ENCODE results near the gene ZNF684. TPM values are rescaled to one million over a fixed set of nuclear protein-coding genes. Genes with fewer than 3 reads are reported as not detected.

Gene ZNF684
- total and polyA plus RNA-seq, 9 of the 15 experiments (the other 6 are each of a cell fraction or from before 2014, with no cell fraction given): 4.8 to 8.8 (median 5.5) TPM

- WGBS (ENCODE audit: insufficient coverage, low coverage, missing lambda C conversion rate): 0% methylated on average over 2 of the region's 2 CpGs
- no peak overlapping the region for H3K9ac ChIP-seq (ENCODE audit: insufficient read depth in 1 of 2, low read depth in 2 of 2, low read length in 2 of 2)
- H3K36me3 ChIP-seq (ENCODE audit: control insufficient read depth, insufficient read depth, low read length): no peaks in the 10 kb centered on the region
- no peaks in the 10 kb centered on the region for H3K9me1 ChIP-seq (ENCODE audit: control insufficient read depth, insufficient read depth, low read length)
- CTCF ChIA-PET (ENCODE audit: low intra/inter-chr PET ratio): no interaction called here
- H3K27me3 ChIP-seq (ENCODE audit: control insufficient read depth in 2 of 2, insufficient read depth in 2 of 2, low read length in 2 of 2): peaks cover 0 to 4% of the 10 kb centered on the region in 2 experiments; a peak in 1 of 5 replicates
- H4K20me1 ChIP-seq (replicated peaks; ENCODE audit: control insufficient read depth, insufficient read depth, low read length): no peaks in the 10 kb centered on the region
- FAIRE-seq: no peak
- no peak for TF ChIP-seq HBP1 (CRISPR knock-in tag; IDR thresholded peaks at IDR 0.05)
- no peak for TF ChIP-seq NFATC3 (IDR thresholded peaks at IDR 0.05)
- TF ChIP-seq CEBPG (CRISPR knock-in tag; IDR thresholded peaks at IDR 0.05): no peak
- 0 out of 4 replicates have a peak, but pooled peaks of 1 of the 2 experiments have one; percentile 24 for TF ChIP-seq CEBPG (tag; conservative IDR thresholded peaks at IDR 0.05 in 1 of 2, IDR thresholded peaks at IDR 0.05 in 1 of 2)
- TF ChIP-seq ZEB2 (IDR thresholded peaks at IDR 0.05): no peak
- no peak for TF ChIP-seq ZFP36 (IDR thresholded peaks at IDR 0.05; ENCODE audit: low read depth, low read length, partially characterized antibody)
- no peak for TF ChIP-seq SUPT5H (IDR thresholded peaks at IDR 0.05)
- DNase-seq (ENCODE audit: extremely low read depth in 1 of 4, low spot score in 3 of 4): no peak
- H3K9me3 ChIP-seq (replicated peaks; ENCODE audit: control insufficient read depth, insufficient read depth, low read depth, low read length): peaks cover 4% of the 10 kb centered on the region
- intact Hi-C loops (cut with micrococcal nuclease): no loop called here
- H3K79me2 ChIP-seq (ENCODE audit: control insufficient read depth, insufficient read depth, low read length): no peaks in the 10 kb centered on the region
- no peak for ATAC-seq
- H3K27ac ChIP-seq (ENCODE audit: extremely low read depth, low read depth, low read length): no peak overlapping the region
- POLR2A ChIA-PET: interaction anchor here (0.8 to 4.2 kb wide), 2 partner anchors 11 to 12 kb away, joined by 3 to 14 read pairs; partner anchors contain the start of gene ZNF684
- no peak overlapping the region for H3K4me2 ChIP-seq (ENCODE audit: insufficient read depth, low read length)
- in situ Hi-C loops (cut with MboI): no loop called here
- H2AFZ ChIP-seq (ENCODE audit: low read depth, low read length): no peak overlapping the region
- no peak overlapping the region for H3K4me3 ChIP-seq
- BruUV-seq (replicated peaks): no TSS peak
- H3K4me1 ChIP-seq (replicated peaks in 1 of 2; ENCODE audit: control insufficient read depth in 2 of 2, insufficient read depth in 2 of 2, low read length in 2 of 2): no peaks in the 10 kb centered on the region
Observed at GRCh38 chr1:40519517-40519916, 11.9 kb upstream of the ZNF684 start.

Data from K562 (cell line).